Keratinocyte (primary cell): ENCODE data around the gene RRAS2. TPM values are rescaled to one million over a fixed set of nuclear protein-coding genes. Genes with fewer than 3 reads are reported as not detected.

Experiments
- DNase-seq: peaks from one replicate; pipeline ENCODE4 v3.0.0-alpha.2; 2011; ENCODE audit warnings: low read depth, missing footprints, low spot score
- FAIRE-seq: peaks from 2 replicates; lab custom pipeline; 2011; peaks lifted over from hg19 to GRCh38; lab: Jason Lieb, UNC
- H2AFZ ChIP-seq: 2 replicates; pipeline ENCODE4 v1.6.0; 2012; ENCODE audit warnings: low read length, control low read depth, inconsistent platforms; ENCODE audit not compliant: control insufficient read depth
- H3K27ac ChIP-seq: 2 replicates; pipeline ENCODE4 v1.5.1; 2011; ENCODE audit warnings: low read length; ENCODE audit not compliant: control insufficient read depth, insufficient read depth
- H3K27me3 ChIP-seq: 3 replicates; pipeline ENCODE4 v1.6.0; 2011; ENCODE audit warnings: low read length; ENCODE audit not compliant: control insufficient read depth, insufficient read depth; ENCODE audit errors: extremely low read depth
- H3K36me3 ChIP-seq, 2 experiments: 2 replicates in 1 of 2; 3 replicates in 1 of 2; pipeline ENCODE4 v1.5.1; 2011; ENCODE audit warnings: low read length in 2 of 2, mild to moderate bottlenecking in 1 of 2; ENCODE audit not compliant: control insufficient read depth in 2 of 2, insufficient read depth in 2 of 2; ENCODE audit errors: extremely low read depth in 1 of 2
- H3K4me1 ChIP-seq: 3 replicates; pipeline ENCODE4 v1.5.1; 2011; ENCODE audit warnings: low read length; ENCODE audit not compliant: control insufficient read depth, insufficient read depth; ENCODE audit errors: extremely low read depth
- H3K4me2 ChIP-seq: 3 replicates; pipeline ENCODE4 v1.6.0; 2011; ENCODE audit warnings: low read depth, low read length; ENCODE audit not compliant: control insufficient read depth, insufficient read depth; ENCODE audit errors: extremely low read depth
- H3K4me3 ChIP-seq, 3 experiments: fragments of 200-600 bp in 1 of 3; sonication (generic) in 1 of 3; 2 replicates in 2 of 3; 3 replicates in 1 of 3; pipeline ENCODE4 v1.5.1; 2011 to 2016; ENCODE audit warnings: low read length in 3 of 3, mild to moderate bottlenecking in 3 of 3, control low read depth in 2 of 3, inconsistent platforms in 1 of 3, low read depth in 1 of 3, mixed read lengths in 1 of 3, mixed run types in 1 of 3, moderate library complexity in 1 of 3; ENCODE audit not compliant: control insufficient read depth in 2 of 3, insufficient read depth in 2 of 3; ENCODE audit errors: extremely low read depth in 1 of 3
- H3K79me2 ChIP-seq: 2 replicates; pipeline ENCODE4 v1.6.0; 2012; ENCODE audit warnings: low read length; ENCODE audit not compliant: control insufficient read depth, insufficient read depth
- H3K9ac ChIP-seq: 3 replicates; pipeline ENCODE4 v1.6.0; 2011; ENCODE audit warnings: low read length; ENCODE audit not compliant: control insufficient read depth, insufficient read depth; ENCODE audit errors: extremely low read depth
- H3K9me1 ChIP-seq: 3 replicates; pipeline ENCODE4 v1.6.0; 2011; ENCODE audit warnings: low read length; ENCODE audit not compliant: control insufficient read depth, insufficient read depth; ENCODE audit errors: extremely low read depth
- H3K9me3 ChIP-seq: 2 replicates; pipeline ENCODE4 v1.5.1; 2012; ENCODE audit warnings: low read depth, low read length; ENCODE audit not compliant: control insufficient read depth
- H4K20me1 ChIP-seq: 3 replicates; pipeline ENCODE4 v1.6.0; 2011; ENCODE audit warnings: low read length; ENCODE audit not compliant: control insufficient read depth, insufficient read depth; ENCODE audit errors: extremely low read depth
- EZH2 ChIP-seq: IDR thresholded peaks from one replicate; pipeline ENCODE4 v1.6.1; 2012; ENCODE audit warnings: inconsistent platforms, mild to moderate bottlenecking, low read length, moderate library complexity
- dilution Hi-C: fragments of 300-500 bp; cut with MboI; formaldehyde crosslinking; loops from one replicate; pipeline ENCODE4 v1.7.0; 2020; ENCODE audit warnings: low sequenced_read_pairs; ENCODE audit not compliant: extremely low pct_ligation_motif_present
- polyA plus RNA-seq, 5 experiments: library from polyadenylated mRNA; depleted of rRNA in 3 of 5; stranded (reverse) in 3 of 5; stranded (forward) in 1 of 5; unstranded in 1 of 5; fragments of >200 nt; gene quantifications; 1 replicate in 1 of 5; 2 replicates in 3 of 5; 3 replicates in 1 of 5; pipeline versions ENCODE4 v1.2.1 to v1.2.3, GENCODE V29; 2011 to 2012; ENCODE audit warnings: missing spikeins in 2 of 5, low read depth in 1 of 5, low replicate concordance in 1 of 5
- TF ChIP-seq, protein P1 (sequence below), 3 experiments: IDR thresholded peaks in 1 of 3; conservative IDR thresholded peaks in 1 of 3; optimal IDR thresholded peaks in 1 of 3; 2 replicates in 2 of 3; 3 replicates in 1 of 3; pipeline versions ENCODE3 to v1.5.1; 2011; ENCODE audit warnings: low read length in 3 of 3, mild to moderate bottlenecking in 3 of 3, moderate library complexity in 2 of 3, control low read depth in 1 of 3, inconsistent platforms in 1 of 3; ENCODE audit not compliant: insufficient read depth in 2 of 3; ENCODE audit errors: extremely low read depth in 1 of 3

The RRAS2 gene
- polyA plus RNA-seq, 1 donor (not counting 4 experiments of a cell fraction or from before 2014, with no cell fraction given), result 99.3 TPM

GRCh38 chr11:14254533-14255237 lies 104.3 kb downstream of the RRAS2 start:
- dilution Hi-C loops, result no loop called here
- no peak for TF ChIP-seq EZH2
- TF ChIP-seq, protein P1, sequence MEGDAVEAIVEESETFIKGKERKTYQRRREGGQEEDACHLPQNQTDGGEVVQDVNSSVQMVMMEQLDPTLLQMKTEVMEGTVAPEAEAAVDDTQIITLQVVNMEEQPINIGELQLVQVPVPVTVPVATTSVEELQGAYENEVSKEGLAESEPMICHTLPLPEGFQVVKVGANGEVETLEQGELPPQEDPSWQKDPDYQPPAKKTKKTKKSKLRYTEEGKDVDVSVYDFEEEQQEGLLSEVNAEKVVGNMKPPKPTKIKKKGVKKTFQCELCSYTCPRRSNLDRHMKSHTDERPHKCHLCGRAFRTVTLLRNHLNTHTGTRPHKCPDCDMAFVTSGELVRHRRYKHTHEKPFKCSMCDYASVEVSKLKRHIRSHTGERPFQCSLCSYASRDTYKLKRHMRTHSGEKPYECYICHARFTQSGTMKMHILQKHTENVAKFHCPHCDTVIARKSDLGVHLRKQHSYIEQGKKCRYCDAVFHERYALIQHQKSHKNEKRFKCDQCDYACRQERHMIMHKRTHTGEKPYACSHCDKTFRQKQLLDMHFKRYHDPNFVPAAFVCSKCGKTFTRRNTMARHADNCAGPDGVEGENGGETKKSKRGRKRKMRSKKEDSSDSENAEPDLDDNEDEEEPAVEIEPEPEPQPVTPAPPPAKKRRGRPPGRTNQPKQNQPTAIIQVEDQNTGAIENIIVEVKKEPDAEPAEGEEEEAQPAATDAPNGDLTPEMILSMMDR (optimal IDR thresholded peaks at IDR 0.05 in 1 of 3, IDR thresholded peaks at IDR 0.05 in 1 of 3, conservative IDR thresholded peaks at IDR 0.05 in 1 of 3; ENCODE audit: extremely low read depth in 1 of 3, insufficient read depth in 2 of 3, low read length in 3 of 3), result no peak
- no peaks in the 10 kb centered on the region for H4K20me1 ChIP-seq
- peaks cover 23% of the 10 kb centered on the region for H3K27me3 ChIP-seq
- H3K36me3 ChIP-seq, result no peaks in the 10 kb centered on the region
- no peaks in the 10 kb centered on the region for H3K9me1 ChIP-seq
- no peak for DNase-seq
- H3K4me3 ChIP-seq, result no peak overlapping the region
- no peak overlapping the region for H3K9ac ChIP-seq
- H3K27ac ChIP-seq, result no peak overlapping the region
- no peaks in the 10 kb centered on the region for H3K79me2 ChIP-seq
- H3K9me3 ChIP-seq, result no peaks in the 10 kb centered on the region
- H3K4me1 ChIP-seq, result no peaks in the 10 kb centered on the region
- H3K4me2 ChIP-seq, result no peak overlapping the region
- H2AFZ ChIP-seq, result no peak overlapping the region
- no peak for FAIRE-seq

GRCh38 chr11:14253840-14254239 lies 105.1 kb downstream of the RRAS2 start:
- no peak for FAIRE-seq
- dilution Hi-C loops, result no loop called here
- TF ChIP-seq, protein P1 (optimal IDR thresholded peaks at IDR 0.05 in 1 of 3, IDR thresholded peaks at IDR 0.05 in 1 of 3, conservative IDR thresholded peaks at IDR 0.05 in 1 of 3; ENCODE audit: extremely low read depth in 1 of 3, insufficient read depth in 2 of 3, low read length in 3 of 3), result no peak
- TF ChIP-seq EZH2, result no peak
- Histone ChIP-seq H3K79me2 (no peaks in the 10 kb centered on the region), H3K27me3 (peaks cover 14% of the 10 kb centered on the region), H3K27ac (no peak overlapping the region), H3K36me3 (no peaks in the 10 kb centered on the region), H3K4me3 (no peak overlapping the region), H3K9me3 (no peaks in the 10 kb centered on the region), H3K4me1 (peaks cover 3% of the 10 kb centered on the region), H3K9ac (no peak overlapping the region), H3K9me1 (no peaks in the 10 kb centered on the region), H2AFZ (no peak overlapping the region), H3K4me2 (no peak overlapping the region), H4K20me1 (no peaks in the 10 kb centered on the region)
- DNase-seq, result no peak
